ENCODE measurements around the gene HDAC4. TPM values are rescaled to one million over a fixed set of nuclear protein-coding genes. Genes with fewer than 3 reads are reported as not detected.

Gene HDAC4
- total RNA-seq, 1 donor from 2014 or later: 76.6 TPM

- TF ChIP-seq POLR2A (IDR thresholded peaks at IDR 0.05): no peak
- TF ChIP-seq POLR2AphosphoS5 (IDR thresholded peaks at IDR 0.05; ENCODE audit: insufficient read depth in 1 of 2, low read depth in 1 of 2): no peak
- TF ChIP-seq CTCF (IDR thresholded peaks at IDR 0.05): no peak
- intact Hi-C loops (cut with DNase I): no loop called here
- H3K9me3 ChIP-seq: no peaks in the 10 kb centered on the region
- peaks cover 8% of the 10 kb centered on the region for H3K4me1 ChIP-seq
- H3K36me3 ChIP-seq: no peaks in the 10 kb centered on the region
- H3K4me3 ChIP-seq: no peak overlapping the region
- no peak overlapping the region for H3K27ac ChIP-seq
- no peak for DNase-seq (ENCODE audit: extremely low spot score in 2 of 2)
- no peaks in the 10 kb centered on the region for H3K27me3 ChIP-seq
These were observed 23.8 kb downstream of the HDAC4 start for GRCh38 chr2:239376942-239377531.

DNA sequence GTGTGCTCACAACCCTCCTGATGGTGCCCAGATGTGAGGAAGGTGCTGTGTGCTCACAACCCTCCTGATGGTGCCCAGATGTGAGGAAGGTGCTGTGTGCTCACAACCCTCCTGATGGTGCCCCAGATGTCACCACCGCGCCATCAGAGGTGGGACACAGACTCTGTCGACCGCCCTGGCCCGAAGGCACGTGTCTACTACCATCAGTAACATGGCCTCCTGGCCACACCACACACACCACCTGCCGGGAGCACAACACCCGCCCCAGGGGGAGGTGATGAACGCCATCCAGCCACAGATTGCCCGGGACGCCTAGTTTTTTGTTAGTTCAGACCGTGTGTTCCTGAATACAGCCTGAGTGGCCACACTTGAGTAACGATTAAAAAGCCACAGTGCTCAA, 24.5 kb downstream of the HDAC4 start:
- H3K27me3 ChIP-seq: no peaks in the 10 kb centered on the region
- DNase-seq (ENCODE audit: extremely low spot score in 2 of 2): no peak
- H3K36me3 ChIP-seq: no peaks in the 10 kb centered on the region
- H3K4me3 ChIP-seq: no peak overlapping the region
- TF ChIP-seq POLR2AphosphoS5 (IDR thresholded peaks at IDR 0.05; ENCODE audit: insufficient read depth in 1 of 2, low read depth in 1 of 2) (no peak), POLR2A (IDR thresholded peaks at IDR 0.05) (no peak), CTCF (IDR thresholded peaks at IDR 0.05) (no peak)
- intact Hi-C loops (cut with DNase I): no loop called here
- no peaks in the 10 kb centered on the region for H3K9me3 ChIP-seq
- peaks cover 8% of the 10 kb centered on the region for H3K4me1 ChIP-seq
- H3K27ac ChIP-seq: no peak overlapping the region

- H3K4me1 ChIP-seq: peaks cover 8% of the 10 kb centered on the region
These were observed 25.4 kb downstream of the HDAC4 start for GRCh38 chr2:239375278-239376061.

DNA sequence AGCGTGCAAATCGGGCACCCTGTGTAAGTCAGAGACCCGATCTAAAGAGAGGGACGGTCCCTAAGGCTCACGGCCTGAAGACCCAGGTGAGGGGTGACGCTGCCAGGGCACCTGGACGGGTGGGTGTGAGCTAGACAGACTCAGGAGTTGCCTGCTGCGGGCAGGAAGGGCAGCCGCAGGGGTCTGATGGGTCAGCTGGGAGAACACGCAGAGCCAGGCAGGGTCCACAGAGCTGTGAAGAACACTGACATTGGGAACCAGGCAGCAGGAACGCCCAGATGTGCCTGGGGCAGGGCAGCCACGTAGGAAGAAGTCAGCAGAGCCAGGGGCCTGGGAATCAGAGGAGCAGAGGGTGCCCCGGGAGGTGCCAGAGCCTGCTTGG, 25.9 kb downstream of the HDAC4 start:
- Histone ChIP-seq H3K27ac (no peak overlapping the region), H3K4me1 (peaks cover 8% of the 10 kb centered on the region), H3K4me3 (no peak overlapping the region), H3K9me3 (no peaks in the 10 kb centered on the region), H3K36me3 (no peaks in the 10 kb centered on the region), H3K27me3 (no peaks in the 10 kb centered on the region)
- intact Hi-C loops (cut with DNase I): no loop called here
- DNase-seq (ENCODE audit: extremely low spot score in 2 of 2): no peak
- TF ChIP-seq POLR2AphosphoS5 (IDR thresholded peaks at IDR 0.05; ENCODE audit: insufficient read depth in 1 of 2, low read depth in 1 of 2): no peak
- TF ChIP-seq CTCF (IDR thresholded peaks at IDR 0.05): no peak
- TF ChIP-seq POLR2A (IDR thresholded peaks at IDR 0.05): no peak

More at GRCh38 chr2:239375278-239376061, 25.4 kb downstream of the HDAC4 start:
- H3K27me3 ChIP-seq: no peaks in the 10 kb centered on the region
- TF ChIP-seq CTCF (IDR thresholded peaks at IDR 0.05) (no peak), POLR2AphosphoS5 (IDR thresholded peaks at IDR 0.05; ENCODE audit: insufficient read depth in 1 of 2, low read depth in 1 of 2) (no peak), POLR2A (IDR thresholded peaks at IDR 0.05) (no peak)
- intact Hi-C loops (cut with DNase I): no loop called here
- H3K4me3 ChIP-seq: no peak overlapping the region
- no peak for DNase-seq (ENCODE audit: extremely low spot score in 2 of 2)
- H3K36me3 ChIP-seq: no peaks in the 10 kb centered on the region
- no peak overlapping the region for H3K27ac ChIP-seq
- H3K9me3 ChIP-seq: no peaks in the 10 kb centered on the region

- DNase-seq (ENCODE audit: extremely low spot score in 2 of 2): no peak
- Histone ChIP-seq H3K27ac (no peak overlapping the region), H3K4me1 (no peaks in the 10 kb centered on the region), H3K36me3 (no peaks in the 10 kb centered on the region), H3K27me3 (no peaks in the 10 kb centered on the region), H3K4me3 (no peak overlapping the region), H3K9me3 (no peaks in the 10 kb centered on the region)
- intact Hi-C loops (cut with DNase I): no loop called here
- TF ChIP-seq POLR2AphosphoS5 (IDR thresholded peaks at IDR 0.05; ENCODE audit: insufficient read depth in 1 of 2, low read depth in 1 of 2): no peak
- TF ChIP-seq CTCF (IDR thresholded peaks at IDR 0.05): no peak
- no peak for TF ChIP-seq POLR2A (IDR thresholded peaks at IDR 0.05)
These were observed 28.0 kb downstream of the HDAC4 start for GRCh38 chr2:239372835-239373234.
